Activated naive CD4-positive, alpha-beta T cell treated with anti-CD3 and anti-CD28 coated beads, Interleukin-2, amount 10 ng/mL, durations not matched to agents 7 days and 5 days (primary cell): ENCODE measurements around the gene ZNF274.
"Not testable (repeated sequence)": the region's sequence is repeated elsewhere in the genome, so short reads cannot be mapped to it uniquely, and the experiment has no call there.

ENCODE experiments used
- CTCF ChIA-PET: fragments of 350-600 bp; sonication (Branson Sonifier 250); formaldehyde crosslinking; loops from one replicate; lab custom pipeline; 2021; ENCODE audit warnings: antibody characterized with exemption; lab: Charles Lee
- DNase-seq: peaks from one replicate; pipeline ENCODE4 v3.0.0-alpha.2; 2020
- H3K27ac Mint-ChIP-seq: one replicate; pipeline ENCODE4 v1.8.0; 2021; ENCODE audit warnings: mild to moderate bottlenecking, moderate library complexity, mixed read lengths
- H3K27me3 Mint-ChIP-seq: one replicate; pipeline ENCODE4 v1.8.0; 2021; ENCODE audit warnings: mild to moderate bottlenecking, mixed read lengths
- H3K36me3 Mint-ChIP-seq: one replicate; pipeline ENCODE4 v1.8.0; 2021; ENCODE audit warnings: mixed read lengths
- H3K4me1 Mint-ChIP-seq: one replicate; pipeline ENCODE4 v1.8.0; 2021; ENCODE audit warnings: mixed read lengths
- H3K4me3 Mint-ChIP-seq: one replicate; pipeline ENCODE4 v1.8.0; 2021; ENCODE audit warnings: mild to moderate bottlenecking, moderate library complexity, mixed read lengths
- H3K9me3 Mint-ChIP-seq: one replicate; pipeline ENCODE4 v1.8.0; 2021; ENCODE audit warnings: mixed read lengths

The ZNF274 gene

GRCh38 chr19:58182989-58183816 lies at the start of gene ZNF274:
Gene ZNF274 (plus strand): TSS chr19:58183061. CDS start chr19:58183966, 905 bp downstream.
- peak; percentile 95 for DNase-seq
- Mint-ChIP-seq H3K9me3 (peaks cover 40% of the 10 kb centered on the region), H3K27ac (peak within 1 kb of the TSS; percentile 100), H3K4me1 (peaks cover 24% of the 10 kb centered on the region), H3K4me3 (peak within 1 kb of the TSS; percentile 90), H3K27me3 (no peaks in the 10 kb centered on the region), H3K36me3 (peaks cover 58% of the 10 kb centered on the region)
- CTCF ChIA-PET = interaction anchor here (1.3 kb wide), 1 partner anchor 337 kb away, joined by 4 read pairs; the partner anchor contains the start of gene ZBTB45

- Mint-ChIP-seq H3K27me3 (no peaks in the 10 kb centered on the region), H3K9me3 (peaks cover 68% of the 10 kb centered on the region), H3K36me3 (peaks cover 69% of the 10 kb centered on the region), H3K4me3 (no peak overlapping the region), H3K4me1 (no peaks in the 10 kb centered on the region), H3K27ac (no peak overlapping the region)
- DNase-seq = no peak
- CTCF ChIA-PET = no interaction called here
Measured at GRCh38 chr19:58134244-58134643, 48.6 kb upstream of the ZNF274 start.

GRCh38 chr19:58145849-58146248 lies 37.0 kb upstream of the ZNF274 start:
- Mint-ChIP-seq H3K4me3 (no peak overlapping the region), H3K36me3 (peaks cover 37% of the 10 kb centered on the region)
- CTCF ChIA-PET = no interaction called here

GRCh38 chr19:58147475-58147874 lies 35.4 kb upstream of the ZNF274 start:
- Mint-ChIP-seq H3K9me3 (peaks cover 38% of the 10 kb centered on the region), H3K36me3 (peaks cover 33% of the 10 kb centered on the region), H3K4me1 (peaks cover 14% of the 10 kb centered on the region)
- H3K4me3 Mint-ChIP-seq, DNase-seq, CTCF ChIA-PET, H3K27ac Mint-ChIP-seq, H3K27me3 Mint-ChIP-seq: not testable (repeated sequence)

More at GRCh38 chr19:58145849-58146248, 37.0 kb upstream of the ZNF274 start:
- DNase-seq = no peak
- Mint-ChIP-seq H3K4me1 (peaks cover 11% of the 10 kb centered on the region), H3K27me3 (no peaks in the 10 kb centered on the region), H3K9me3 (peaks cover 36% of the 10 kb centered on the region), H3K27ac (no peak overlapping the region)

GRCh38 chr19:58150328-58150921 lies 32.4 kb upstream of the ZNF274 start, which contains the start of gene ZNF329:
Gene ZNF329 (minus strand): TSS chr19:58150789. CDS start chr19:58129503, 21,286 bp downstream.
- Mint-ChIP-seq H3K27me3 (no peaks in the 10 kb centered on the region), H3K36me3 (peaks cover 26% of the 10 kb centered on the region), H3K9me3 (peaks cover 37% of the 10 kb centered on the region), H3K4me1 (peaks cover 17% of the 10 kb centered on the region), H3K4me3 (peak within 1 kb of the TSS; percentile 84), H3K27ac (peak within 1 kb of the TSS; percentile 87)
- peak; percentile 90 for DNase-seq
- CTCF ChIA-PET = no interaction called here

GRCh38 chr19:58153386-58153785 lies 29.5 kb upstream of the ZNF274 start:
- Mint-ChIP-seq H3K4me1 (peaks cover 17% of the 10 kb centered on the region), H3K27me3 (no peaks in the 10 kb centered on the region), H3K27ac (no peak overlapping the region), H3K36me3 (peaks cover 18% of the 10 kb centered on the region), H3K9me3 (peaks cover 41% of the 10 kb centered on the region), H3K4me3 (peak overlapping the region; percentile 72)
- CTCF ChIA-PET = interaction anchor here (0.6 kb wide), 1 partner anchor 40 kb away, joined by 3 read pairs; no protein-coding TSS in a partner anchor
- DNase-seq = no peak

GRCh38 chr19:58154287-58154678 lies 28.6 kb upstream of the ZNF274 start:
- H3K4me3 Mint-ChIP-seq = peak overlapping the region; percentile 72
- CTCF ChIA-PET = interaction anchor here (0.6 kb wide), 1 partner anchor 39 kb away, joined by 3 read pairs; no protein-coding TSS in a partner anchor
- H3K27ac Mint-ChIP-seq = no peak overlapping the region
- DNase-seq = no peak
- H3K36me3 Mint-ChIP-seq = peaks cover 17% of the 10 kb centered on the region
- peaks cover 34% of the 10 kb centered on the region for H3K9me3 Mint-ChIP-seq
- H3K4me1 Mint-ChIP-seq = peaks cover 16% of the 10 kb centered on the region
- H3K27me3 Mint-ChIP-seq = no peaks in the 10 kb centered on the region

- Mint-ChIP-seq H3K4me1 (peaks cover 9% of the 10 kb centered on the region), H3K27ac (peak overlapping the region; percentile 60), H3K9me3 (peaks cover 29% of the 10 kb centered on the region), H3K27me3 (no peaks in the 10 kb centered on the region), H3K36me3 (peaks cover 12% of the 10 kb centered on the region), H3K4me3 (peak overlapping the region; percentile 72)
- CTCF ChIA-PET = interaction anchor here (0.6 to 0.7 kb wide), 3 partner anchors 340 to 750 kb away, joined by 3 to 4 read pairs (median 3); no protein-coding TSS in a partner anchor
- DNase-seq = peak; percentile 96
Measured at GRCh38 chr19:58154679-58155648, 27.9 kb upstream of the ZNF274 start.

- Mint-ChIP-seq H3K4me1 (peaks cover 3% of the 10 kb centered on the region), H3K4me3 (no peak overlapping the region), H3K9me3 (peaks cover 27% of the 10 kb centered on the region), H3K27ac (no peak overlapping the region), H3K27me3 (no peaks in the 10 kb centered on the region), H3K36me3 (peaks cover 4% of the 10 kb centered on the region)
- CTCF ChIA-PET = no interaction called here
- DNase-seq = no peak
Measured at GRCh38 chr19:58157045-58157728, 25.7 kb upstream of the ZNF274 start.

- Mint-ChIP-seq H3K4me1 (no peaks in the 10 kb centered on the region), H3K27ac (no peak overlapping the region), H3K36me3 (peaks cover 9% of the 10 kb centered on the region), H3K9me3 (peaks cover 63% of the 10 kb centered on the region), H3K27me3 (no peaks in the 10 kb centered on the region), H3K4me3 (no peak overlapping the region)
- no peak for DNase-seq
- CTCF ChIA-PET = no interaction called here
Measured at GRCh38 chr19:58166268-58166667, 16.6 kb upstream of the ZNF274 start.

GRCh38 chr19:58166708-58167280 lies 16.1 kb upstream of the ZNF274 start:
- no peaks in the 10 kb centered on the region for H3K4me1 Mint-ChIP-seq
- no peak for DNase-seq
- H3K27ac Mint-ChIP-seq = no peak overlapping the region
- no peaks in the 10 kb centered on the region for H3K27me3 Mint-ChIP-seq
- peaks cover 62% of the 10 kb centered on the region for H3K9me3 Mint-ChIP-seq
- peaks cover 9% of the 10 kb centered on the region for H3K36me3 Mint-ChIP-seq
- CTCF ChIA-PET = no interaction called here
- H3K4me3 Mint-ChIP-seq = no peak overlapping the region

GRCh38 chr19:58170860-58171259 lies 12.0 kb upstream of the ZNF274 start:
- no peaks in the 10 kb centered on the region for H3K4me1 Mint-ChIP-seq
- CTCF ChIA-PET = no interaction called here
- no peaks in the 10 kb centered on the region for H3K27me3 Mint-ChIP-seq
- peaks cover 3% of the 10 kb centered on the region for H3K36me3 Mint-ChIP-seq
- H3K4me3 Mint-ChIP-seq = no peak overlapping the region
- H3K27ac Mint-ChIP-seq = no peak overlapping the region
- peaks cover 52% of the 10 kb centered on the region for H3K9me3 Mint-ChIP-seq
- no peak for DNase-seq
